ENCODE measurements around the gene FARS2.

FARS2 gene

DNA sequence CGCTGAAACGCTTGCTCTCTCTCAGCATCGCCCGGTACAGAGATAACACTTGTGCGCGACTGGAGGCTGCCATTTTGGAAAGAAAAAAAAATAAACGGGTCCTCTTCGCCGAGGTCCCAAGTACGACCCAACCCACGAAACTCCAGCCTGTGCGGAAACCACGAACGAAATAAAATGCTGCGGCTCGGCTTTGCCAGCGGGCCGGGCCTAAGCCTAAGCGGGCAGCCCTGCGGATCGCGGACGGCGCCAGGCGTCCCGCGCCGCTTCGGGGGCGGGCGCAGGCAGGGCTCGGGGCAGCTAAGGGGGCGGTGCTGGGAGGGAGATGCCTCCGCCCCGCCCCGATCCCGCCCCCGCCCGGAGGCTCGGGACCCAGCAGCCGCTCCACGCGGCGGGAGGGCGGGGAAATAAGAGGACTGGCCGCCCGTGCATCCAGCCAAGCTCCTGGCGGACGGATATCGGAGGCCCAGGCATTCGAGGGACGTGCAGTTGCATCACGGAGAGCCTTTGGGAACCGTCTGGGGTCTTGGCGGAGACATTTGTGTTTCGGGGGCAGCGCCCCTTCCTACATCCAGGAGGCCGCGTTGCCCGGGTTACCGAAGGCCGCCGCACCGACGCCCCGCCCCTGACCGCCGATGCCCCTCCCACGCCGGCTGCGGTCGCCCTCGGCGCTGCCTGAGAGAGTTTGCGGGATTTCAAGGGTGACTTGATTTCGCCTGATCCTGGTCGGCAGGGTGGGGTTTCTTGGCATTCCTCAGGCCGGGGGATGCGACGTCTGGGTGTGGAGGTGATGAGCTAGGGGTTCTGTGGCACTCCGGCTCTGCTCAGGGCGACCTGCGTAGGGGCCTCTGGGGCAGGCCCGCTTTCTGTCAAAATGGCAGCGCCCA lies at the start of gene FARS2, which contains the start of gene LYRM4:
TSS of gene FARS2 (plus strand) at position 853 of the 884 bp plus-strand sequence.
TSS of gene LYRM4 (minus strand) at position 290 of the 884 bp plus-strand sequence. CDS start at position 73, 217 bp downstream.
- peak; percentile 79 for DNase-seq (ENCODE audit: insufficient read length, low spot score)
- peak; percentile 23 for FAIRE-seq
- peak; percentile 38 for TF ChIP-seq POLR2A (IDR thresholded peaks at IDR 0.05; ENCODE audit: low read depth, low read length)

- peak; percentile 58 for FAIRE-seq
- no peak for TF ChIP-seq POLR2A (IDR thresholded peaks at IDR 0.05; ENCODE audit: low read depth, low read length)
- DNase-seq (ENCODE audit: insufficient read length, low spot score) = no peak
Observed at GRCh38 chr6:5213836-5214235, 47.5 kb upstream of the FARS2 start.

- DNase-seq (ENCODE audit: insufficient read length, low spot score) (peak; percentile 45), FAIRE-seq (peak; percentile 81)
Observed at GRCh38 chr6:5214570-5215052, 46.7 kb upstream of the FARS2 start.

GRCh38 chr6:5215159-5215558 lies 46.2 kb upstream of the FARS2 start:
- DNase-seq (ENCODE audit: insufficient read length, low spot score) (no peak), FAIRE-seq (peak; percentile 6)
- no peak for TF ChIP-seq POLR2A (IDR thresholded peaks at IDR 0.05; ENCODE audit: low read depth, low read length)

More at GRCh38 chr6:5214570-5215052, 46.7 kb upstream of the FARS2 start:
- TF ChIP-seq POLR2A (IDR thresholded peaks at IDR 0.05; ENCODE audit: low read depth, low read length) = no peak

GRCh38 chr6:5215799-5216198 lies 45.5 kb upstream of the FARS2 start:
- DNase-seq (ENCODE audit: insufficient read length, low spot score) (no peak), FAIRE-seq (no peak)
- no peak for TF ChIP-seq POLR2A (IDR thresholded peaks at IDR 0.05; ENCODE audit: low read depth, low read length)

DNA sequence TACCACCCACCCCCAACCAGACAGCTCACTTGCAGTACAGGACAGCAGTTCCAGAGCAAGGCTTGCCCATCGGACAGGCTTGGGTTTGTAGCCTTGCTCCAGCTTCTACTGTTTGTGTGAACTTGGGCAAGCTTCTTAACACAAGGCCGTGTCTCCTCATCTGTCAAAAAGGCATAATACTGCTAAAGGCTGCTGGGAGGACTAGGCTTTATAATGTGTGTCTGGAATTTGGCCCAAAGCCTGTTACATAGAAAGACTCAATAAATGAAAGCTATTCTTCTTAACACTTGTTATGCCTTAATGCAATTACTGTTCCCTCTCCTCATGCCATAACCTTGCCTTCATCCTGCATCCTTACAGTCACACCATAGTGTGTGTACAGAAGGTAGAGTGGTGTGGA lies 44.0 kb upstream of the FARS2 start:
- DNase-seq (ENCODE audit: insufficient read length, low spot score) (no peak), FAIRE-seq (no peak)
- no peak for TF ChIP-seq POLR2A (IDR thresholded peaks at IDR 0.05; ENCODE audit: low read depth, low read length)

GRCh38 chr6:5219011-5219691 lies 42.2 kb upstream of the FARS2 start:
- FAIRE-seq (no peak), DNase-seq (ENCODE audit: insufficient read length, low spot score) (no peak)
- TF ChIP-seq POLR2A (IDR thresholded peaks at IDR 0.05; ENCODE audit: low read depth, low read length) = no peak

DNA sequence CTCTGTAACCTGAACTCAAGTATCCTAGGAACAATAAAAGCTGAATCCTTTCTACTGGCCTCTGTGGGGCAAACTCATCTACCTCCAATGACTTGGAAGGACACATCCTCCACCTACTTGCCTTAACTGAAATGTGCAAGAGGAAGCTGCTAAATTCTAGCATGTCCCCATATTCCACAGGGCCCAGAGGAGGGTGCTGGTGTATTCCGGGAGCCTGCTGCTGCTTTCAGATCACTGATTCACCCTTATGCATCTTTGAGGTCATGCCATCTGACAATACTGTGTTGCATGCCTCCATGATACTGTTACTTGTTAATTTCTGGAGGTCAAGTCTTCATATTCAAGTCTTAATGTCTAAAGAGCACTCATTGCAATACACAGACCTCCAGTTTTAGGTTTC lies 40.9 kb upstream of the FARS2 start:
- FAIRE-seq (no peak), DNase-seq (ENCODE audit: insufficient read length, low spot score) (no peak)
- TF ChIP-seq POLR2A (IDR thresholded peaks at IDR 0.05; ENCODE audit: low read depth, low read length) = no peak

DNA sequence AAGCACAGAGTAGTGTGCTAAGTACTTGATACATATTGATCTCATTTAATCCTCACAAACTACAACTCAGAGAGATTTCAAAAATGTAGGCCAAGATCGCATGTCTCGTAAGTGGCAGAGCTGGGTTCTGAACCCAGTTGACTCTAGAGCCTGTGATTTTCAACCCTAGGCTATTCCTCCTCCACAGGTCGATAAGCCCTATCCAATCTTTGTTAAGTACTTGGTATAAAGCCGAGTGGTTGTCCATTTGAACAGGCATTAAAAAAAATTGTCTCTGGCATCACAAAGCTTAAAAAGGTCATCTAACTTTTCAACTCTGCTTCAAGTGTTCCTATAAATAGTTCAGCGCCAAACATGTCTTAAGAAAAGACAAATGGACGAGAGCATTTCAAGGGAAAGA lies 38.0 kb upstream of the FARS2 start:
- no peak for TF ChIP-seq POLR2A (IDR thresholded peaks at IDR 0.05; ENCODE audit: low read depth, low read length)
- FAIRE-seq = no peak
- DNase-seq (ENCODE audit: insufficient read length, low spot score) = no peak

DNA sequence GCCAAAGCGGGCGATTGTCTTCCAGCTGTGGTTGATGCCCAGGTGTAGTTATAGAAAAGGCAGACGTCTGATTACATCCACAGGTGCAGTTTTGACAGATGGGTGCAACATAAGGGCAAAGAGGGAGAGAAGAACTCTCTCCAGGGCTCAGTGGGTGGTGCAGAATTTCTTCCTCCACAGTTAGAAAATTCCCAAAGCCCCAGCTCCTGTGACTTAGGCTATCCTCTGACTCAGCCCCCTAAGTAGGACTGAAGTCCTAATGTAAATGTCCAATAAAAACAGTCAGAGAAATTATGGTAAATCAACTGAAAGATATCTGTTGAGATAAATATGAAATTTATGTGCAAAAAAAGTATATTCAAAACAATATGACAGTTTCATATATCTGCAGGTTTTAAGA lies 32.0 kb upstream of the FARS2 start:
- no peak for TF ChIP-seq POLR2A (IDR thresholded peaks at IDR 0.05; ENCODE audit: low read depth, low read length)
- DNase-seq (ENCODE audit: insufficient read length, low spot score) (no peak), FAIRE-seq (peak; percentile 55)

DNA sequence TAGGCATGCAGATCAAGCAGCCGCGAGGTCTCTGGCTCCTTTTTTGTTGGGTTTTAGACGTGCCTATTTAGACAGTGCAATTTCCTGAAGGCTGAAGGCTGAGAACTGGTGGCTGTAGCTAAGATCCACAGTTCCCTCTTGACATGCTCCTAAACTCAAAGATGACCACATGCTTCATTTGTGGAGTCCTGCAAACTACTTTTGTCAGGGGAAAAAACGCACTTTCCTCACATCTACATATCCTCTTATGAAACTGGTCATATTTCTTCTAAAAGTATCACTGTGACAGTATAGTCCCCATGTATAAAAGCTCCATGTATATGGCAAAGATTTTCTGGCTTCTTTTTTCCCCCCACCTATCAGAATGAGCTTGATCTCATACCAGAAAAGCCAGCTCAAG lies 31.2 kb upstream of the FARS2 start:
- FAIRE-seq (peak; percentile 61), DNase-seq (ENCODE audit: insufficient read length, low spot score) (no peak)
- TF ChIP-seq POLR2A (IDR thresholded peaks at IDR 0.05; ENCODE audit: low read depth, low read length) = no peak

DNA sequence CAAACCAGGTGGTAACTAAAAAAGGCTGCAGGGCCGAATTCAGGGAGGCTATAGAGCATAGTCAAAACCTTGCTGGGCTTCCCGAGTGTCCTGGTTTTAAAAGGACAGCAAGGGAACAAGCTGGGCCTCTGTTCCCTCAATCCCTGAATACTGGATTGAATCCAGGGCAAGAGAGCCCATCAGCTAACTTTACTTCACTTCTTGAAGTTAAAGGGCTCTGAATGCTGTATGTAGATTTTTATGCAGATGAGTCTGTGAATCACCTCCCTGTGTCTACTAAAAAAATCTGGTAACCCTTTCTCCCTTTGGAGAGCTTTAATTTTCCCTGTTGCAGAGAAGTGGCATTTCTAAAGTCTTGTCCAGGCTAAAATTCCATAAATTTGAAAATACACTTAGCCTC lies 30.0 kb upstream of the FARS2 start:
- no peak for TF ChIP-seq POLR2A (IDR thresholded peaks at IDR 0.05; ENCODE audit: low read depth, low read length)
- FAIRE-seq = peak; percentile 20

DNA sequence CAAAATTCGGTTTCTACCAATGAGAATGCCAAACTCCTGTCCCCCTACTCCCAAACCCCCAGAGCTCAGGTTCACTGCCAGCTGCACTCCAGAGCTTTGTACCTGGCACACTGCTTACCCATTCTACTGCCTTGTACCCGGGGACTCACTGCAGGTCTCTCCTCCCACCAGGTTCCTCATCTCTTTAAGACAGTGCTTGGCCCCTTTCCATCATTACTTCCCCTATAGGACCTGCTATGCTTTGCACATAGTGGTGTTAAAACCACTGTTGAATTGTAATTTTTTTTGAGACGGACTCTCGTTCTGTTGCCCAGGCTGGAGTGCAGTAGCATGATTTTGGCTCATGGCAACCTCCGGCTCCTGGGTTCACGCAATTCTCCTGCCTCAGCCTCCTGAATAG lies 26.4 kb upstream of the FARS2 start:
- DNase-seq (ENCODE audit: insufficient read length, low spot score) = no peak
- no peak for FAIRE-seq
- no peak for TF ChIP-seq POLR2A (IDR thresholded peaks at IDR 0.05; ENCODE audit: low read depth, low read length)

More for the DNA sequence above, 30.0 kb upstream of the FARS2 start:
- no peak for DNase-seq (ENCODE audit: insufficient read length, low spot score)

DNA sequence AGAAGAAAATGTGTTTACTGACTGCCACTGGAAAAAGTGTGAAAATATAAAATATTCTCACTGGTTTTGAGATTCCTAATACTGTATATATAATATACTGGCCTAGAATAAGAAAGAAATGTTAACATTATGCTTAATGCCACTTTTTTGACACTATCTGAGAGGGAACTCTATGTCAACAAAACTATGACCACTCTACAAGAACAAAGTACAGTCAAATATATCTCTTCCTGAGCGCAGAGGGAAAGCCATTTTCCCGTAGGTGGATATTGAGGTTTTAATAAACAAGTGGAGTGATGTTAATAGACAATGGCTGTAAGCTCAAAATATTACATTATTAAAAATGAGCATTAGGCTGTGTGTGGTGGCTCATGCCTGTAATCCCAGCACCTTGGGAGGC lies 25.5 kb upstream of the FARS2 start:
- DNase-seq (ENCODE audit: insufficient read length, low spot score) (no peak), FAIRE-seq (no peak)
- TF ChIP-seq POLR2A (IDR thresholded peaks at IDR 0.05; ENCODE audit: low read depth, low read length) = no peak
